HUES64 (cell line): ENCODE data around the gene DLG3. TPM values are rescaled to one million over a fixed set of nuclear protein-coding genes. Genes with fewer than 3 reads are reported as not detected.
A peak's percentile ranks its signal among the peaks of the same experiment; 100 is the strongest.
"Not testable (repeated sequence)": the region's sequence is repeated elsewhere in the genome, so short reads cannot be mapped to it uniquely, and the experiment has no call there.

Experiments used
- H3K27ac ChIP-seq: 2 replicates; pipeline ENCODE4 v1.7.0; 2013; ENCODE audit warnings: low read depth, low read length, inconsistent platforms
- H3K27me3 ChIP-seq: 2 replicates; pipeline ENCODE4 v1.6.1; 2013; ENCODE audit warnings: mild to moderate bottlenecking, low read length; ENCODE audit not compliant: insufficient read depth
- H3K36me3 ChIP-seq: 2 replicates; pipeline ENCODE4 v1.6.1; 2013; ENCODE audit warnings: mild to moderate bottlenecking, low read length; ENCODE audit not compliant: insufficient read depth
- H3K4me1 ChIP-seq: 2 replicates; pipeline ENCODE4 v1.6.1; 2013; ENCODE audit warnings: mild to moderate bottlenecking, low read length, moderate library complexity; ENCODE audit not compliant: insufficient read depth
- H3K4me3 ChIP-seq: 2 replicates; pipeline ENCODE4 v1.5.1; 2013; ENCODE audit warnings: mild to moderate bottlenecking, low read length, moderate library complexity
- H3K9ac ChIP-seq: 2 replicates; pipeline ENCODE4 v1.6.1; 2013; ENCODE audit warnings: mild to moderate bottlenecking, low read depth, low read length
- H3K9me3 ChIP-seq: 2 replicates; pipeline ENCODE4 v1.6.1; 2013; ENCODE audit warnings: low read depth, low read length; ENCODE audit not compliant: insufficient read depth
- WGBS: fragments of 150-250, 120-280 bp; methylation state at CpG from one replicate; pipeline ENCODE4 v1.1.7; 2013; ENCODE audit warnings: missing lambda C conversion rate; 5-methylcytosine and 5-hydroxymethylcytosine counted together
- polyA plus RNA-seq, 2 experiments: library from polyadenylated mRNA; stranded (reverse); fragments of 50-300 nt; gene quantifications; one replicate each; pipeline ENCODE4 v1.2.3, GENCODE V29; 2013

DLG3 gene
- polyA plus RNA-seq (2013, experiment 1 of 2), result 26.2 TPM
- polyA plus RNA-seq (2013, experiment 2 of 2), result 28.5 TPM

GRCh38 chrX:70444326-70444945, at the start of gene DLG3:
DLG3 (plus strand) TSS chrX:70444835; CDS start chrX:70445202, 367 bp downstream.
- Histone ChIP-seq H3K36me3 (no peaks in the 10 kb centered on the region), H3K4me3 (peak within 1 kb of the TSS; percentile 39; the same call in 1 of the 2 replicates), H3K4me1 (no peaks in the 10 kb centered on the region), H3K9me3 (no peaks in the 10 kb centered on the region), H3K27me3 (peaks cover 23% of the 10 kb centered on the region), H3K9ac (no peak within 1 kb of the TSS), H3K27ac (no peak within 1 kb of the TSS)
- WGBS, result 6% methylated on average over 20 of the region's 21 CpGs

GRCh38 chrX:70398899-70399298, 45.7 kb upstream of the DLG3 start:
- H3K4me3 ChIP-seq, result no peak overlapping the region
- no peaks in the 10 kb centered on the region for H3K9me3 ChIP-seq
- no peak overlapping the region for H3K9ac ChIP-seq
- no peaks in the 10 kb centered on the region for H3K4me1 ChIP-seq
- no peaks in the 10 kb centered on the region for H3K27me3 ChIP-seq
- WGBS, result 96% methylated on average over 4 of the region's 4 CpGs
- peaks cover 58% of the 10 kb centered on the region for H3K36me3 ChIP-seq
- H3K27ac ChIP-seq, result no peak overlapping the region

GRCh38 chrX:70400181-70400580, 44.5 kb upstream of the DLG3 start:
- not testable (repeated sequence) for H3K4me3 ChIP-seq, H3K9ac ChIP-seq, H3K4me1 ChIP-seq, H3K27ac ChIP-seq, H3K27me3 ChIP-seq, H3K9me3 ChIP-seq
- H3K36me3 ChIP-seq, result peaks cover 70% of the 10 kb centered on the region
- 100% methylated on average over 1 of the region's 3 CpGs for WGBS

GRCh38 chrX:70402721-70403120, 41.9 kb upstream of the DLG3 start:
- Histone ChIP-seq H3K9me3 (no peaks in the 10 kb centered on the region), H3K36me3 (peaks cover 76% of the 10 kb centered on the region), H3K27me3 (no peaks in the 10 kb centered on the region), H3K9ac (no peak overlapping the region), H3K4me3 (no peak overlapping the region), H3K27ac (no peak overlapping the region), H3K4me1 (no peaks in the 10 kb centered on the region)
- 90% methylated on average over 2 of the region's 2 CpGs for WGBS

GRCh38 chrX:70405003-70405402, 39.6 kb upstream of the DLG3 start:
- Histone ChIP-seq H3K27me3 (no peaks in the 10 kb centered on the region), H3K4me3 (no peak overlapping the region)

GRCh38 chrX:70410921-70411320, 33.7 kb upstream of the DLG3 start:
- H3K4me3 ChIP-seq, result no peak overlapping the region
- WGBS, result 92% methylated on average over 1 of the region's 2 CpGs
- no peaks in the 10 kb centered on the region for H3K4me1 ChIP-seq
- H3K9ac ChIP-seq, result no peak overlapping the region
- H3K36me3 ChIP-seq, result peaks cover 64% of the 10 kb centered on the region
- no peak overlapping the region for H3K27ac ChIP-seq
- H3K9me3 ChIP-seq, result no peaks in the 10 kb centered on the region
- no peaks in the 10 kb centered on the region for H3K27me3 ChIP-seq

More at GRCh38 chrX:70405003-70405402, 39.6 kb upstream of the DLG3 start:
- Histone ChIP-seq H3K4me1 (no peaks in the 10 kb centered on the region), H3K36me3 (peaks cover 76% of the 10 kb centered on the region), H3K9ac (no peak overlapping the region), H3K27ac (no peak overlapping the region), H3K9me3 (no peaks in the 10 kb centered on the region)
- 100% methylated on average over 1 of the region's 1 CpG for WGBS

GRCh38 chrX:70411475-70411874, 33.2 kb upstream of the DLG3 start:
- H3K27me3 ChIP-seq, result no peaks in the 10 kb centered on the region
- H3K4me3 ChIP-seq, result no peak overlapping the region
- H3K9ac ChIP-seq, result no peak overlapping the region
- H3K9me3 ChIP-seq, result no peaks in the 10 kb centered on the region
- H3K27ac ChIP-seq, result no peak overlapping the region
- no peaks in the 10 kb centered on the region for H3K4me1 ChIP-seq
- peaks cover 58% of the 10 kb centered on the region for H3K36me3 ChIP-seq
- WGBS, result 100% methylated on average over 1 of the region's 3 CpGs

GRCh38 chrX:70421618-70422017, 23.0 kb upstream of the DLG3 start:
- peaks cover 28% of the 10 kb centered on the region for H3K36me3 ChIP-seq
- no peak overlapping the region for H3K9ac ChIP-seq
- no peaks in the 10 kb centered on the region for H3K9me3 ChIP-seq
- peaks cover 34% of the 10 kb centered on the region for H3K4me1 ChIP-seq
- no peak overlapping the region for H3K4me3 ChIP-seq
- peak overlapping the region; percentile 83 for H3K27ac ChIP-seq
- H3K27me3 ChIP-seq, result no peaks in the 10 kb centered on the region
- WGBS, result 6% methylated on average over 1 of the region's 2 CpGs

- H3K4me3 ChIP-seq, result peak within 1 kb of the TSS; percentile 70
- H3K9ac ChIP-seq, result peak within 1 kb of the TSS; percentile 82
- no peaks in the 10 kb centered on the region for H3K27me3 ChIP-seq
- peak within 1 kb of the TSS; percentile 83; the same call in 1 of the 2 replicates for H3K27ac ChIP-seq
- no peaks in the 10 kb centered on the region for H3K9me3 ChIP-seq
- H3K4me1 ChIP-seq, result peaks cover 34% of the 10 kb centered on the region
- peaks cover 35% of the 10 kb centered on the region for H3K36me3 ChIP-seq
- WGBS, result 3% methylated on average over 8 of the region's 11 CpGs
These were observed 21.7 kb upstream of the DLG3 start, which contains the start of gene GDPD2 for GRCh38 chrX:70422851-70423341. GDPD2 (plus strand) TSS chrX:70423314; CDS start chrX:70424985, 1,671 bp downstream.

GRCh38 chrX:70423936-70424675, 20.5 kb upstream of the DLG3 start:
- peak overlapping the region; percentile 70 for H3K4me3 ChIP-seq
- 47% methylated on average over 9 of the region's 10 CpGs for WGBS
- no peaks in the 10 kb centered on the region for H3K27me3 ChIP-seq
- H3K36me3 ChIP-seq, result peaks cover 34% of the 10 kb centered on the region
- no peak overlapping the region; the same call in 1 of the 2 replicates for H3K27ac ChIP-seq
- H3K4me1 ChIP-seq, result peaks cover 34% of the 10 kb centered on the region
- H3K9ac ChIP-seq, result peak overlapping the region; percentile 82
- H3K9me3 ChIP-seq, result no peaks in the 10 kb centered on the region

- 88% methylated on average over 10 of the region's 10 CpGs for WGBS
- H3K36me3 ChIP-seq, result peaks cover 29% of the 10 kb centered on the region
- H3K9ac ChIP-seq, result no peak overlapping the region
These were observed 19.8 kb upstream of the DLG3 start for GRCh38 chrX:70424801-70425200.

More at GRCh38 chrX:70424801-70425200, 19.8 kb upstream of the DLG3 start:
- Histone ChIP-seq H3K4me3 (no peak overlapping the region), H3K27ac (no peak overlapping the region), H3K9me3 (no peaks in the 10 kb centered on the region), H3K4me1 (peaks cover 34% of the 10 kb centered on the region), H3K27me3 (no peaks in the 10 kb centered on the region)
